Endothelial cell of umbilical vein (primary cell): Measurements from ENCODE around the gene GTF2H4. TPM values are rescaled to one million over a fixed set of nuclear protein-coding genes. Genes with fewer than 3 reads are reported as not detected.

Experiments used
- BruUV-seq: library from RNA; stranded (reverse); fragments of 400-500 nt; replicated peaks from 2 replicates; lab custom pipeline; 2021; lab: Mats Ljungman, UMichigan
- CTCF ChIA-PET: fragments of 300-600, 350-600 bp; sonication (Branson Sonifier 250); formaldehyde crosslinking; loops from one replicate; lab custom pipeline; 2021; ENCODE audit warnings: antibody characterized with exemption, inconsistent platforms; lab: Charles Lee
- POLR2A ChIA-PET: fragments of 300-600, 350-600 bp; sonication (Branson Sonifier 250); formaldehyde crosslinking; loops from one replicate; lab custom pipeline; 2021; ENCODE audit warnings: antibody characterized with exemption, inconsistent platforms; lab: Charles Lee
- DNase-seq: peaks from one replicate; pipeline ENCODE4 v3.0.0-alpha.2; 2011; ENCODE audit warnings: low read depth, low spot score
- FAIRE-seq: peaks from 2 replicates; lab custom pipeline; 2011; peaks lifted over from hg19 to GRCh38; lab: Jason Lieb, UNC
- H2AFZ ChIP-seq: 2 replicates; pipeline ENCODE4 v1.6.0; 2012; ENCODE audit warnings: low read depth, low read length, control low read depth, inconsistent platforms
- H3K27ac ChIP-seq: 2 replicates; pipeline ENCODE4 v1.5.1; 2011; ENCODE audit warnings: low read depth, mild to moderate bottlenecking, control low read depth, low read length, moderate library complexity; ENCODE audit not compliant: insufficient read depth
- H3K27me3 ChIP-seq, 2 experiments: 2 replicates each; pipeline versions ENCODE4 v1.6.0 to v1.6.1; 2011; ENCODE audit warnings: low read length in 2 of 2, mixed read lengths in 1 of 2; ENCODE audit not compliant: control insufficient read depth in 2 of 2, insufficient read depth in 2 of 2
- H3K36me3 ChIP-seq, 2 experiments: 2 replicates in 1 of 2; 3 replicates in 1 of 2; pipeline ENCODE4 v1.5.1; 2011; ENCODE audit warnings: low read length in 2 of 2, mild to moderate bottlenecking in 1 of 2, moderate library complexity in 1 of 2; ENCODE audit not compliant: control insufficient read depth in 2 of 2, insufficient read depth in 2 of 2; ENCODE audit errors: extremely low read depth in 1 of 2
- H3K4me1 ChIP-seq: 3 replicates; pipeline ENCODE4 v1.5.1; 2011; ENCODE audit warnings: mild to moderate bottlenecking, low read length; ENCODE audit not compliant: control insufficient read depth, insufficient read depth; ENCODE audit errors: extremely low read depth
- H3K4me2 ChIP-seq: 2 replicates; pipeline ENCODE4 v1.6.1; 2011; ENCODE audit warnings: low read length, control low read depth, mixed read lengths; ENCODE audit not compliant: insufficient read depth
- H3K4me3 ChIP-seq, 3 experiments: fragments of 200-600 bp in 1 of 3; sonication (generic), shearing (Covaris generic) in 1 of 3; replicated peaks in 1 of 3; 2 replicates each; pipeline ENCODE4 v1.5.1; 2011 to 2016; ENCODE audit warnings: control low read depth in 3 of 3, low read length in 3 of 3, mild to moderate bottlenecking in 2 of 3, inconsistent platforms in 1 of 3, low read depth in 1 of 3, moderate library complexity in 1 of 3; ENCODE audit not compliant: insufficient read depth in 1 of 3
- H3K79me2 ChIP-seq: 2 replicates; pipeline ENCODE4 v1.6.0; 2012; ENCODE audit warnings: low read length, inconsistent platforms; ENCODE audit not compliant: control insufficient read depth, insufficient read depth
- H3K9ac ChIP-seq: replicated peaks from 2 replicates; pipeline ENCODE3; 2011; ENCODE audit warnings: low read length, control low read depth; ENCODE audit not compliant: insufficient read depth; ENCODE audit errors: extremely low read depth
- H3K9me1 ChIP-seq: replicated peaks from 3 replicates; pipeline ENCODE4 v1.6.0; 2011; ENCODE audit warnings: mild to moderate bottlenecking, low read length; ENCODE audit not compliant: control insufficient read depth, insufficient read depth; ENCODE audit errors: extremely low read depth
- H3K9me3 ChIP-seq: replicated peaks from 2 replicates; pipeline ENCODE4 v1.5.1; 2012; ENCODE audit warnings: low read length, inconsistent platforms; ENCODE audit not compliant: control insufficient read depth, insufficient read depth
- H4K20me1 ChIP-seq: replicated peaks from 2 replicates; pipeline ENCODE3; 2011; ENCODE audit warnings: mild to moderate bottlenecking, low read length; ENCODE audit not compliant: control insufficient read depth, insufficient read depth; ENCODE audit errors: extremely low read depth
- EZH2 ChIP-seq: IDR thresholded peaks from 2 replicates; pipeline ENCODE4 v1.6.1; 2012; ENCODE audit warnings: borderline replicate concordance, low read depth, mild to moderate bottlenecking, moderate library complexity, low read length, inconsistent platforms; ENCODE audit not compliant: severe bottlenecking
- FOS ChIP-seq: IDR thresholded peaks from 2 replicates; pipeline ENCODE4 v1.6.1; 2011; ENCODE audit warnings: mild to moderate bottlenecking, low read length, moderate library complexity, borderline replicate concordance; ENCODE audit not compliant: insufficient read depth
- GATA2 ChIP-seq: IDR thresholded peaks from 2 replicates; pipeline ENCODE4 v1.7.0; 2011; ENCODE audit warnings: low read depth, mild to moderate bottlenecking, moderate library complexity, mixed read lengths, low read length; ENCODE audit not compliant: insufficient read length, insufficient read depth
- JUN ChIP-seq: IDR thresholded peaks from 2 replicates; pipeline ENCODE4 v1.6.1; 2011; ENCODE audit warnings: borderline replicate concordance, low read depth; ENCODE audit not compliant: insufficient read length, insufficient read depth
- MAX ChIP-seq: IDR thresholded peaks from 2 replicates; pipeline ENCODE4 v1.6.1; 2011; ENCODE audit not compliant: insufficient read depth, insufficient read length
- MYC ChIP-seq: IDR thresholded peaks from one replicate; pipeline ENCODE4 v1.6.1; 2011; ENCODE audit warnings: mild to moderate bottlenecking, low read depth, low read length
- POLR2A ChIP-seq: IDR thresholded peaks from 2 replicates; pipeline ENCODE4 v1.6.1; 2012; ENCODE audit warnings: low read depth, mild to moderate bottlenecking, control low read depth, low read length
- POLR2AphosphoS5 ChIP-seq: IDR thresholded peaks from 2 replicates; pipeline ENCODE4 v1.6.1; 2012; ENCODE audit warnings: low read depth, mild to moderate bottlenecking, control low read depth, low read length, moderate library complexity; ENCODE audit not compliant: insufficient read depth
- dilution Hi-C: fragments of 300-500 bp; cut with MboI; formaldehyde crosslinking; loops from one replicate; pipeline ENCODE4 v1.15.0; 2019; ENCODE audit warnings: low sequenced_read_pairs; ENCODE audit not compliant: extremely low pct_ligation_motif_present
- intact Hi-C: fragments of 100-400 bp; cut with micrococcal nuclease; formaldehyde crosslinking; loops from one replicate; pipeline ENCODE4 v1.10.0; 2022
- polyA plus RNA-seq, 4 experiments: library from polyadenylated mRNA; depleted of rRNA in 3 of 4; stranded (reverse) in 3 of 4; unstranded in 1 of 4; fragments of >200 nt; gene quantifications; 2 replicates each; pipeline versions ENCODE4 v1.2.1 to v1.2.3, GENCODE V29; 2011 to 2012; ENCODE audit warnings: missing spikeins in 1 of 4
- total RNA-seq: library from RNA; stranded (reverse); gene quantifications from 2 replicates; pipeline ENCODE4 v1.2.3, GENCODE V29; 2021
- TF ChIP-seq, protein P1 (sequence below), 2 donors: IDR thresholded peaks; 1 replicate in 1 of 2; 2 replicates in 1 of 2; pipeline ENCODE4 v1.5.1; 2011; ENCODE audit warnings: low read length in 2 of 2, mild to moderate bottlenecking in 2 of 2, moderate library complexity in 2 of 2, control low read depth in 1 of 2, inconsistent platforms in 1 of 2, low read depth in 1 of 2; ENCODE audit not compliant: insufficient read depth in 1 of 2; ENCODE audit errors: extremely low read depth in 1 of 2

The GTF2H4 gene
- total and polyA plus RNA-seq, 2 donors (not counting 3 experiments of a cell fraction or from before 2014, with no cell fraction given), result 40.5 to 52.6 TPM

GRCh38 chr6:30951907-30952469 lies 44.0 kb downstream of the GTF2H4 start:
- Histone ChIP-seq H3K9ac (no peak overlapping the region), H2AFZ (no peak overlapping the region), H3K27ac (no peak overlapping the region), H3K27me3 (peaks cover 41 to 43% of the 10 kb centered on the region in 2 experiments), H3K79me2 (no peaks in the 10 kb centered on the region), H3K36me3 (no peaks in the 10 kb centered on the region), H3K9me1 (no peaks in the 10 kb centered on the region), H3K4me2 (no peak overlapping the region), H4K20me1 (no peaks in the 10 kb centered on the region), H3K9me3 (no peaks in the 10 kb centered on the region), H3K4me3 (no peak overlapping the region), H3K4me1 (peaks cover 5% of the 10 kb centered on the region)
- dilution Hi-C loops, result no loop called here
- CTCF ChIA-PET, result no interaction called here
- DNase-seq (no peak), FAIRE-seq (no peak)
- POLR2A ChIA-PET, result no interaction called here
- no peak for TF ChIP-seq JUN
- TF ChIP-seq GATA2, result no peak
- TF ChIP-seq EZH2, result no peak
- no peak for TF ChIP-seq FOS
- TF ChIP-seq, protein P1, sequence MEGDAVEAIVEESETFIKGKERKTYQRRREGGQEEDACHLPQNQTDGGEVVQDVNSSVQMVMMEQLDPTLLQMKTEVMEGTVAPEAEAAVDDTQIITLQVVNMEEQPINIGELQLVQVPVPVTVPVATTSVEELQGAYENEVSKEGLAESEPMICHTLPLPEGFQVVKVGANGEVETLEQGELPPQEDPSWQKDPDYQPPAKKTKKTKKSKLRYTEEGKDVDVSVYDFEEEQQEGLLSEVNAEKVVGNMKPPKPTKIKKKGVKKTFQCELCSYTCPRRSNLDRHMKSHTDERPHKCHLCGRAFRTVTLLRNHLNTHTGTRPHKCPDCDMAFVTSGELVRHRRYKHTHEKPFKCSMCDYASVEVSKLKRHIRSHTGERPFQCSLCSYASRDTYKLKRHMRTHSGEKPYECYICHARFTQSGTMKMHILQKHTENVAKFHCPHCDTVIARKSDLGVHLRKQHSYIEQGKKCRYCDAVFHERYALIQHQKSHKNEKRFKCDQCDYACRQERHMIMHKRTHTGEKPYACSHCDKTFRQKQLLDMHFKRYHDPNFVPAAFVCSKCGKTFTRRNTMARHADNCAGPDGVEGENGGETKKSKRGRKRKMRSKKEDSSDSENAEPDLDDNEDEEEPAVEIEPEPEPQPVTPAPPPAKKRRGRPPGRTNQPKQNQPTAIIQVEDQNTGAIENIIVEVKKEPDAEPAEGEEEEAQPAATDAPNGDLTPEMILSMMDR (IDR thresholded peaks at IDR 0.05; ENCODE audit: extremely low read depth in 1 of 2, insufficient read depth in 1 of 2, low read depth in 1 of 2, low read length in 2 of 2), result no peak
- TF ChIP-seq POLR2AphosphoS5, result no peak
- TF ChIP-seq MAX, result no peak
- no peak for TF ChIP-seq POLR2A
- no peak for TF ChIP-seq MYC
- intact Hi-C loops, result no loop called here
- BruUV-seq, result no TSS peak
